ENCODE results near the gene SERTM2.

- TF ChIP-seq EZH2phosphoT487 (conservative IDR thresholded peaks at IDR 0.05; ENCODE audit: low read length), result no peak
- TF ChIP-seq, protein P1, sequence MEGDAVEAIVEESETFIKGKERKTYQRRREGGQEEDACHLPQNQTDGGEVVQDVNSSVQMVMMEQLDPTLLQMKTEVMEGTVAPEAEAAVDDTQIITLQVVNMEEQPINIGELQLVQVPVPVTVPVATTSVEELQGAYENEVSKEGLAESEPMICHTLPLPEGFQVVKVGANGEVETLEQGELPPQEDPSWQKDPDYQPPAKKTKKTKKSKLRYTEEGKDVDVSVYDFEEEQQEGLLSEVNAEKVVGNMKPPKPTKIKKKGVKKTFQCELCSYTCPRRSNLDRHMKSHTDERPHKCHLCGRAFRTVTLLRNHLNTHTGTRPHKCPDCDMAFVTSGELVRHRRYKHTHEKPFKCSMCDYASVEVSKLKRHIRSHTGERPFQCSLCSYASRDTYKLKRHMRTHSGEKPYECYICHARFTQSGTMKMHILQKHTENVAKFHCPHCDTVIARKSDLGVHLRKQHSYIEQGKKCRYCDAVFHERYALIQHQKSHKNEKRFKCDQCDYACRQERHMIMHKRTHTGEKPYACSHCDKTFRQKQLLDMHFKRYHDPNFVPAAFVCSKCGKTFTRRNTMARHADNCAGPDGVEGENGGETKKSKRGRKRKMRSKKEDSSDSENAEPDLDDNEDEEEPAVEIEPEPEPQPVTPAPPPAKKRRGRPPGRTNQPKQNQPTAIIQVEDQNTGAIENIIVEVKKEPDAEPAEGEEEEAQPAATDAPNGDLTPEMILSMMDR (IDR thresholded peaks at IDR 0.05; ENCODE audit: insufficient read depth, low read length, poor library complexity, severe bottlenecking), result no peak
Observed at GRCh38 chrX:111568817-111569216, 57.4 kb downstream of the SERTM2 start.
